Fibroblast of skin of left quadriceps (primary cell): ENCODE measurements around the gene TSPAN9.

ENCODE experiments used
- DNase-seq, 2 experiments: peaks; one replicate each; pipeline ENCODE4 v3.0.0-alpha.2; 2013; ENCODE audit warnings: low read depth in 2 of 2

Gene TSPAN9

DNA sequence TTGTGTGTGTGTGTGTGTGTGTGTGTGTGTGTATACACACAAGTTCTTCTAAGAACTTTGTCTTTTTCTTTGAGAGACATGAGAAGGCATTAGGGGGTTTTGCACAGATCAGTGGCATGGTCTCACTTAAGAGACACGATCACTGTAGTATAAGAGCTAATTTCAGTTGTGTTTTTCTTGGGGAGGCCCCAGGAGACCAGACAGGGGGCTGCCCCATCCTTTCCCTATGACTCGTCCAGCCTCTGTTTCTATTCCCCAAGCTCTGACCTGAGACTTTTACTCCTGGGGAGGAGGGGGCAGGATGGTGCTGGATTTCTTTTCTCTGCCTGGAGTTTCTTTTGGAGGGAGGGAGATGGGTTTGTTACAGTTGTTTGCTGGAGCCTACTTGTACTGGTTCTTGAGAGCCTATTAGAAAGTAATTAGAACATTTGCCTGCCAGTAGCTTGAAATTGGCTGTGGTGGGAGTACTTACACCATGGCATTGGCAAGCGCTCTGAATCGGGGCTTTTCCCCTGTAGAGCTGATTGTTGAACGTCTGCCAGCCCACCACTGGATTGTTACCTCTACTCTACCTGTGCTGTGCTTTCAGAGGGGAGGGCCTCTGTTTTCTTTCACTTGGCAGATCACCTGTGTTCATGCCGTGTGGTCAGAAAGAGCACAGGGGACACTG, 109.5 kb downstream of the TSPAN9 start:
- no peak for DNase-seq

DNA sequence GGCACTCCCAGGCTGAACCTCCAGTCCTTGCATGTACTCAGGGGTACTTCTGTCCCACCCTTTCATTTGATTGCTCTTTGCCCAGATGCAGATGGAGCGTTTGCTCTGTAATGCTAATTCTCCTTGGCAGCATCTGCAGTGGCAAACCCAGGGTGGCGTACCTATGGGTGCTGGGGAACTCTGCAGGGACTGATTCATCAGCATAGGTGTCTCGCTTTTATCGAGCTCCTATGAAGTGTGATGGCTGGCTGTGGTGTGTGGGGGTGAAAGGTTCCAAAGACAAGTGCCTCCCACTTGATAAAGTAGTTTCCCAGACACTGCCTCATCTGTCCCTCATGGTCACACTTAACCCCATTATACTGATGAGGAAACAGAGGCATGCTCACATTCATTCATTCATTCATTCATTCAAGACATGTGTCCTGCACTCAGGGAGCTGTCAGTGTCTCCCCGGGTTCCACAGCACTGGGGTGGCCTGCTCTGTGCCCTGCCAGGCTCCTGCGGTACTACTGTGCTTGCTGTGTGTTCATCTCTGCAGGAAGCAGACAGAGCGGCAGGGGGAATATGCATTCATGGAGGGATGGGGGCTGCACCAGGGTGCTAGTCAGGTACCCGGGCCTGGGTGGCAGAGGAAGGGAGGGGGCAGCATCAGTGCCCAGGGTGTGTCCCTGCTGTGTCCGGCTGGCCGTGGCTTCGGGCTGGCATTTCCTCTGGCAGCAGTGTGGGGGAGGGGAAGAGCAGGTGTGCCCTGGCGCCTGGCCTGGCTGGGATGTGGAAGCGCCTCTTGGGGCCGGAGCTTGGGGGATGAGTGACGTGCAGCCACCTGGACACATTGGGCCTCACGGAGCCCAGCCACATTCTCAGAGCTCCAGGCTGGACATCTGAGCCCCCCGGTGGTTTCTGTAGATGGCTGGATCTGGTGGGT, 110.9 kb downstream of the TSPAN9 start:
- DNase-seq, result no peak

DNA sequence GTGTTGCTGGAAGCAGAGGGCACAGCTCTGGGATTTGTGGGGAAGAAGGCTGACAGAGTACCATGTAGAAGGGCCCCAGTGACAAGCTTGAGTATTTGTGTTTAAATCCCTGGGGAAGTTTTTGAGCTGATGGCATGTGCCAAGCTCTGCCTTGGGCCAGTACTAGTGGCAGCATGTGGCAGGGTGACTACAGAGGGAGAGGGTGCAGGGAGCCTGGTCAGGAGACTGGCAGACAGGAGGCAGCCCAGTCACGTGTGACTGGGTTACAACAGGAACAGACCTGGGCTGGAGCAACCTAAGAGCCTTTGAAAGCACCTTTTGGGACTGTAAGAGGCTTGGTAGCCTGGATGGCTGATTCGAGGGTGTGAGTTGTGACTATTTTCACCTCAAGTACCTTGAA, 112.1 kb downstream of the TSPAN9 start:
- DNase-seq, result no peak

GRCh38 chr12:3190101-3190500, 112.9 kb downstream of the TSPAN9 start:
- no peak for DNase-seq

DNA sequence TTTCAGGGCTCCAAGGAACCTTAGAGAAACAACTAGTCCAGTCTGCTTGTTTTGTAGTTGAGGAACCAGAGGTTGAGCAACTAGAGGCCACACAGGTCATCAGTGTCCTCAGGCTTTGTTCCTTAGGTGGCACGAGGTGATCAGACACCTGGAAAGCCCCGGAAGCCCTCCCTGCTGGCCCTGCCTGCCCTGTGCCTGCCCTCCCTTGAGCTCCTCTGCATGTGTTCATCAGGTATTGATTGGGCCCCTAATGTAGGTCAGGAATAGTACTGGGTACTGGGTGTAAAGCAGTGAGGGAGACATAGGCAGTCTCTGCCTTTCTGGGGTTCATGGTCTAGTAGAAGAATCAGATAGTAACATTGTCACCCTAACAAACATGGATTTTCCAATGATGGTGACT, 114.3 kb downstream of the TSPAN9 start:
- no peak for DNase-seq

DNA sequence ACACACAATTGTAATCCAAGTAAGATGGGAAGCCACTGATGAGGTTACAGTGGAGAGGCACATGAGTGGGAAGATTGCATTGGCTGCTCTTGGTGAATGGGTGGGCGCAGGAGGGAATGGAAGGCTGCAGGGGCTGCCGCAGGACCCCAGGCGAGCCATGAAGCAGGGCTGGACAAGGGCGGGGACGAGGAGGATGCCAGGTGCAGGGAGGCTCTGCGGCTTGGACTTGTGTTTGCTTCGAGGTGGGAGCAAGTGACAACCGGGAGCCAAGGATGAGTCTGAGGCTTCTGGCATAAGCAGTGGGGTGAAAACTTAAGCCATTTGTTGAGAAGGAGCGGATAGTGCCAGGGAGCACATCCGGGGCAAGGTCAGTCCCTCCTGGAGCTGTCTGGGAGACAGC, 115.0 kb downstream of the TSPAN9 start:
- DNase-seq, result no peak

GRCh38 chr12:3193131-3193530, 116.0 kb downstream of the TSPAN9 start:
- no peak for DNase-seq

DNA sequence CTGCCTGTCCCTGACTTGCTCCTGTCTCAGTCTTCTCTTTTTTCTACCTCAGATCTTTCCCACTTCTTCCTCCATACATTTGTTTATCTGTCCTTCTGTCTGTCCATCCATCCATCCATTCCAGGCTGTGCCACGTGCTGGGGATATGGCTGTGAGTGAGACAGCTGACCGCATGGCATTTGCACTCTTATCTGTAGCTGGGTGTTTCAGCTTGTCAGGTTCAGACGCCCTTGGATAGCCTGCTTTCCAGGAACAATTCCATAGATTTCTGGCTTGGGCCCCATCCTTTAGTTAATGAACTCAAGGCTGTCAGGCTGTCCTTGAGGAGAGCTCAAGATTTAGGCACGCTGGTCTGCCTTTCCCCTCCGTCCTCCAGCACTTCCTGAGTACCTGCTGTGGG, 116.6 kb downstream of the TSPAN9 start:
- no peak for DNase-seq

DNA sequence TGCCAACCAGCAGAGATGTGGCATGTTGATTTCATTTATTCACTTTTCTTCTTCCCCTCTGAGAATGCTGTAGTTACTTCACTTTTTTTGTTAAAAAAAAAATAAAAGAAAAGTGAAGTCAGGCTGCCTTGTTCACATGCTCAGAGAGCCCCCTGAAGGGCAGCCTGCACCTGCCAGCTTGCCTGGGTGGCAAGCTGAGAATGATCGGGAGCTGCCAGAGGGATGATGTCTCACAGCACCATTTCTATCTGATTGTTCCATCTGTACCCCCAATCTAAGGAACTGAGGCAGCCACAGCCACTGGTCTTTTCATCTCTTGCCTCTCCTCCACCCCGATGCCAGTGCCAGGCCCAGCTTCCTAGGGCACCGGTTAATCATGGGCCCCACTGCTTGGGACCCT, 118.2 kb downstream of the TSPAN9 start:
- DNase-seq, result no peak

- no peak for DNase-seq
Measured at GRCh38 chr12:3195859-3196483, 118.8 kb downstream of the TSPAN9 start.

DNA sequence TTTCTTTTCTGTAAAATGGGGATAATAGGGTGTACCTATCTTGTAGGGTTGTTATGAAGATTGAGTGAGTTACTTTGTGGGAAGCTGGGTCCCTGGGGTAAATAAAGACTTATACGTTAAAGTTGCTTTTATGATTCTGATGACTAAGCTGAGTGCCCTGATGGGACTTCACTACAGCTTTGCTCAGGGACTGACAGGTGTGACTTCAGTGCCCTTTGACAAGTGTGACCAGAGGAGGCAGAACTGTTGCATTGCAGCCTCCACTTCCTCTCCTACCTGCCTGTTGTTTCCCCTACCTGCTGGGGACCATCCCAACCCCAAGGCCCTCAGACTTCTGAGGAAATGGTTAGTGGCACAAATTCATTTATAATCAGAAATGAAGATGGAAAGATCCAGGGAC, 119.3 kb downstream of the TSPAN9 start:
- no peak for DNase-seq

- no peak for DNase-seq
Measured at GRCh38 chr12:3197131-3197818, 120.1 kb downstream of the TSPAN9 start.

DNA sequence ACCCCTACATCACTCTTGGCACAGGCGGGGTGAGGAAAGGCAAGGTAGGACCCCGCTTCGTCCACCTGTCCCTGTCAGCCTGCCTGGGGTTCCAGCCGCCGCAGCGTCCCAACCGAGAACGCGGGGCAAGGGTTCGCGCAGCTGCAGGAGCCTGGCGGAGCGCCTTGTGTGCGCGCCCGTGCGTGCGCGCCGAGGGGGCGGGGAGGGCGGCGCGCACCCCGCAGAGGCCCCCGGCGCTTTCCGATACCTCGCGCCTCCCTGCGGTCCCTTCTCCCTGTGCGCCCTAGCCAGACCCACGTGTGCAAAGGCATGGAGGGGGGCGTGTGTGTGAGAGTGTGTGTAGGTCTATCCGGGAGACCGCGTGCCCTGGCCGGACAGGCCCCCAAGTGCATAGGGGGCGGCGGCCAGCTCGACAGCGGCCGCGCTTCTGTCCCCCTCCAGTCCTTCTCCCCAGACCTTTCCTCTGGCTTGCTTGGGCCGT, 122.4 kb downstream of the TSPAN9 start:
- no peak for DNase-seq

- no peak for DNase-seq
Measured at GRCh38 chr12:3200032-3200617, 122.9 kb downstream of the TSPAN9 start.

GRCh38 chr12:3200814-3201233, 123.6 kb downstream of the TSPAN9 start:
- DNase-seq, result no peak

DNA sequence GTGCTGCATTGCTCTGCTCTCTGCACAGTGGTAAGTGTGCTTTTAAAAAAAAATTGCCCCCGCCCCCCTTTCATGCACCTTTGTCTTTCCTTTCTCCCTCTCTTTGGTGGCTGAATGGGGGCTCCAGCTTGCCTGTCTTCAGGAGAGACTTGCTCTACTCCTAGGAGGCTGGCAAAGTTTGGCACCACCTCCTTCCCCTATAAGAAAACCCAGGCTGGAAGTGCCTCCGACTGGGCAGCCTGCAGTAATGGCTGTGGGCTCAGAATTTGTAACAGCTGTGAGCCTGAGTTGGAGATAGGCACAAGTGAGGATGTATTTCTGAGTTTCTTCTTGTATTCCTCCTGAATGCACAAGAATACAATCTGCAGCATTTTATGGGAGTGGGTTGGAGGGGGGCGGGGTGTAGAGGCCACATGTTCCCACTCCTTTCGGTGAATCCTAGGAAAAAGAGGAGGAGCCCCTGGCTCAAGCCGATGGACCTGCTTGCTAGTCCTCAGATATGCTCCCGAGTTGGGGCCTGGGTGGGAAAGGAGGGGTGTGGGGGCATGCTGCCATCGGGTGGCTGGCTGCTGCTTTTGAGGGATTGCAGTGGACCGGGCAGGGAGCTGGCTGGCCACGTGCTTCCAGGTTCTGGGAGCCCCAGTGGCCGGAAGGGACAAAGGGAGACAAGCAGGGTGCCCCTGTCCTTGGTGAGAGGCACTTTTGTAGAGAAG, 124.3 kb downstream of the TSPAN9 start:
- no peak for DNase-seq

DNA sequence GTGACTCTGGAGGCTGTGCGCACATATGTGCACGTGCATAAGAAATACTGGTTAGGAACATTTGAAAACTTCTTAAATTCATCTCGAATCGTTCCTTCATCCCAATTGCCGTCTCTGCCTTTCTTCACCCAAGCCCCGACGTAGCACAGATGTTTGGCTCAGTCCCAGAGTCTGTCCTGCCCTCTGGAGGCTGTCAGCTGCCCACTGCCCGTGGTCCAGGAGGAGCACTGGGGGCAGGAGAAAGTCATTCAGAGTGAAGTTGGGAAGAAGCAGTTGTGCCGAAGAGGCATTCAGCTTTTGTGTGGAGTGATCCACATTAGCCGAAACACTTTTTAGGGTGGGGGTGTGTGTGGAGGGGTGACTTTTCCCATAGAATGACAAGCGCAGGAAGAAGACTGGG, 124.9 kb downstream of the TSPAN9 start:
- DNase-seq, result no peak

DNA sequence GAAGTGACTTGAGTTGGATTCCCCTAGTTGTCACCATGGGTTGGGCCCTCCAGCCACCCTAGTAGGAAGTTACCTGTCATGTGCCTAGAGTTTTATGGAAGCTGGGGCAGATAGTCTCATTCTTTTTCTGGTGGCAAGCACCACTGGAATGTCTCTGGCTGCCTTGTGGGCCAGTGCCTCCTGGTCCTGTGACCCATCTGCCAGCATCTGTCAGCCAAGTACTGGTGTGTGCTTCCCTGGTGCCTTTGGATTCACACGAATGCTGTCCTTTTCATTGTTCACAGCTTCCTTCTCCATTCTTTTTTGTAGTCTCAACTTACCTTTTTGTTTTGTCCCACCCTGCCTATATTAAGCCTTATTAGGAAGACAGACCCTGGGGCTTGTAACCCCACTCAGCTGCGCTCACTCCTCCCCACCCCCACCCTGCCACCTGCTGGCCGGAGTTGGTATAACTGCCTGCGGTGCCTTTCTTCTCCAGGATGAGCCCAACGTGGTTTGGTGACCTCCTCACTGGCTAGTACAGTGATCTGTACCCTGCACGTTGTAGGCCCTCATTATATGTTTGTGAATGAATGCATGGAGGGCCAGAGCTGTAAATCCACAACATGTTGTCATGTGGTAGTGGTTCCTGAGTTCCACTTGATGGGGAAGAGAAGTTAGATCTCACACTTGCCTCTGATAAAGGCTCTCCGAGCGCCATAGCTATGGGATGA, 125.7 kb downstream of the TSPAN9 start:
- no peak for DNase-seq

- DNase-seq, result no peak
Measured at GRCh38 chr12:3203713-3204112, 126.5 kb downstream of the TSPAN9 start.

- DNase-seq, result no peak
Measured at GRCh38 chr12:3204143-3204542, 127.0 kb downstream of the TSPAN9 start.
